Epidermal melanocyte (primary cell): ENCODE measurements around the gene ZMIZ1.

ENCODE experiments used
- DNase-seq: peaks from one replicate; pipeline ENCODE4 v3.0.0; 2011; ENCODE audit warnings: low spot score; ENCODE audit not compliant: insufficient read length

Gene ZMIZ1

DNA sequence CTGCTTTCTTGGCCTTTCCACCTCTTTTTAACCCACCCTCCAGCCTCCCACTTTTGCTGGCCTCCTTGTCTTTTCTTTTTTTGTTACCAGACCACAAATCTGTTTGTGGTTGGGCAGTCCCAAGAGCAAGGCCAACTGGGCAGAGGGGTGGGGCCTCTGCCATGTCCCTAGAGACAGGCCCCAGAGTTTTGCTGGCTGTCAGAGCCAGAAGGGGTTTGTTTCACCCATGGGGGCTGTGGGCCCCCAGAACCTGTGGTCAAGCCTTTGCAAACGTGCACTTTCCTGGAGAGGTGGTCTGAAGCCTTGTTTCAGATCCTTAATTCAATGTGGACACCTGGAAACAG is 10.3 kb downstream of the ZMIZ1 start:
- no peak for DNase-seq

DNA sequence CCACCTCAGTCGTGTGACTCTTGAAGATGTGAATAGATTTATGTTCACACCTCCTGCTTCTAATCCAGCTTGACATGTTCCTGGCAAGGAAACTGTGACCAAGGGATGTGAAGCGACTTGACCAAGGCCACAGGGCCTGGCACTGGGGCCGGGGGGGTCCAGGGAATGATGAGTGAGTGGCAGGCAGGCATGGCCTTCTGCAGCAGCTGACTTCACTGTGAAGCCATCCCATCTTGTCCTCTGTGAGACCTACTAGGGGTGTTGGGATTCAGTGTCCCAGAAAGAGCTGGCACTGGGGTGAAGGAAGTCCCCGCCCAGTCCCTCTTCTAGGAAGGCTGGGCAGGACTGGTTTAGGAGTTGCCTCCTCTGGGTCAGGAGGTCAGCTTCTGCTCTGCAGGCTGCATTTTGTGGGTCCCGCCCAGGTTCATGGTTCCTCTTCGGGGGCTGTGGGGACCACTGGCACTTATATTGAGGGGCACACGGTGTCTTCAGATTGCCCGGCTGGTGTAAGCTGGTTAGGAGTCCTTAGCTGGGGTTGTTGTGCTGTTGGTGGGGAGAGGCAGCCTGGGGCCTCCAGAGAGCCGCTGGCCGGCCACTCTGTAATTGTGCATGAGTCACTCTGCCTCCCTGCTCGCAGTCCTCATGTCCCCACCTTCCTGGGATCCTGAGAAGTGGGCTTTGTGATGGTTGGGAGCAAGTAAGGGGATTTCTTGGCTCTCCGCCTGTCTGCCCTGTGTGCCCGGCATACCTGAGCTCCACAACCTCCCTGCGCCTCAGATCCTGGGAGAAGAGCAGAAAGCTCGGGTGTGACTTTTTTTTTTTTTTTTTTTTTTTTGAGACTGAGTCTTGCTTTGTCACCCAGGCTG is 11.0 kb downstream of the ZMIZ1 start:
- DNase-seq = no peak

DNA sequence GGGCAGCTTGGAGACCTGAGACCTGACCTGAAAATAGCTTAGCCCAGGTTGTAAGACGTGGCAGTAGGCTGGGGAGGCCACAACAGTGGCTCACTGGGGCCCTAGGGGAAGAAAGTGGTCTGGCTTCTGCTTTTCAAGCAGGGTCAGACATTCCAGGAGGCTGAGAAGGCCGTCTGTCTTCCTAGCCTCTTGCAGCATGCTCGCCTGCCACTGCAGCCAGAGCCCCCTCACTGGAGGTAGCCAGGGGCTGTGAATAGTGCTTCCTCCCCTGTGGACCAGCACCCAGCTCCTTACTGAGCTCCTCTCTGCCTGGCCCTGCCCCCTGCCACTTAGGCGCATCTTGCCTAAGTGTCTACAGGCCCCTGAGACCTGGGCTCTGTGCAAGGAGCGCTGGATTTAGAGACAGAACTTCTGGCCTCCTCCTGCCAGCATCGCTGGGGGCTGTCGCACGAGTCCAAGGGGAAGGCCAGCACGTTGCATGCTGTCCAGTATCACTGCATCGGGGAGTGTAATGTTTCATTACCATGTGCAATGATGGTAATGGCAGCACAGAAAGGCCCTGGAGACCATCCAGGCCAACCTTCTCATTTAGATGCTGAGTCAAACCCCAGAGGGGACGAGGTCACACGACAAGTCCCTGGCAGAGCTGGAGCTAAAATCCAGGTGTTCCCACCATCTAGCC is 12.7 kb downstream of the ZMIZ1 start:
- DNase-seq = no peak

DNA sequence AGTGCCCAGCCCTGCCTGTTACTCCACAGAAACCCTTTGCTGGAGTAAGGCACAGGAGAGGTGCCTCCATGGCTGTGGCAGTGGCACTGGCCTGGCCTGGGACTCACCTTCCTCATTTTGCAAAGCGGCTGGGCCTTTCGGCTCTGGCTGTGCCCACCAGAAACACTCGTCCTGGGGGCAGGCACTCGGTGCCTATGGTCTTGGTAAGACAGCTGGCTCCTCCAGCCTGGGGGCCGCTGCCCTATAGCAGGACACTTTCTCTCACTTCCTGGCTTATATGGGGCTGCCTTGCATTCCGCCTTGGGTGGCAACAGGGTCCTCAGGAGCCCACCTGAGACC is 13.2 kb downstream of the ZMIZ1 start:
- DNase-seq = no peak

DNA sequence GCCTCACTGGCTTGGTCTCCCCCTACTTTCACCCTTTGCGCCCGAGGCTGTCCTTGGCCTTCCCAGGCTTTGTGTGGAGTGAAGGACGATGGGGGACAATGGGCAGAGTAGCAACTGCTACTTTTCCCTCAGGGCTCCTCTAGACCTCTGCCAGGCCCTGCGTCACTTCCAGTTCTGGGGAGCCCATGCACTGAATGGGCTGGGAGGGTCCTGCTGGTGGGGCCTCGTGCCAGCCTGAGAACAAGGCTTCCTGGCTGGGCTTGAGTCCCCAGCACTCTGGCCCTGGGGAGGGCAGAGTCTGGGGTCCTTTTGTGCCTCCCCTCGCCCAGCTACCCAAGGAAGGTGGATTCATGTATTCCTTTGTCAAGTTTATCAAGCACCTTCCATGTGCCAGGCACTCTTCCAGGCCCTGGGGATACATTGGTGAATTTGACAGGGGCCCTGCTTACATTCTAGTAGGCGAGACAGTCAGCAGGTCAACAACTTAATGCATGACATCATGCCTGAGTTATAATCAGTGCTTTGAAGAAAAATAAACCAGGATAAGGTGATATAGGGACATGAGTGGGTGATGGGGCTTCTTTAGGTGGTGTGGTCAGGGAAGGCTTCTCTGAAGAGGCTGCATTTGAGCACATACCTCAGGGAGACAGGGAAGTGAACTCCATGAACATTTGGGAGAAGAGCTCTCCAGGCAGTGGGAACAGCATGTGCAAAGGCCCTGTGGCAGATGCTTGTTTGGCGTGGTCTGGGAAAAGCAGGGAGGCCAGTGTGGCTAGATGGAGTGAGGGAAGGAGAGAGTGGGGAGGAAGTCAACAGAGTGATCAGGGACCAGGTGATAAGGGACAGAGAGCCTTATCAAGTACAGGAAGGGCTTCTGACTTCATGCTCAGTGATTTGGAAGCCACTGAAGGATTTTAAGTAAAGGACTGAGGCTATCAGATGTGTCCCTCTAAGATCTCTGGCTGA is 14.1 kb downstream of the ZMIZ1 start:
- DNase-seq = no peak

DNA sequence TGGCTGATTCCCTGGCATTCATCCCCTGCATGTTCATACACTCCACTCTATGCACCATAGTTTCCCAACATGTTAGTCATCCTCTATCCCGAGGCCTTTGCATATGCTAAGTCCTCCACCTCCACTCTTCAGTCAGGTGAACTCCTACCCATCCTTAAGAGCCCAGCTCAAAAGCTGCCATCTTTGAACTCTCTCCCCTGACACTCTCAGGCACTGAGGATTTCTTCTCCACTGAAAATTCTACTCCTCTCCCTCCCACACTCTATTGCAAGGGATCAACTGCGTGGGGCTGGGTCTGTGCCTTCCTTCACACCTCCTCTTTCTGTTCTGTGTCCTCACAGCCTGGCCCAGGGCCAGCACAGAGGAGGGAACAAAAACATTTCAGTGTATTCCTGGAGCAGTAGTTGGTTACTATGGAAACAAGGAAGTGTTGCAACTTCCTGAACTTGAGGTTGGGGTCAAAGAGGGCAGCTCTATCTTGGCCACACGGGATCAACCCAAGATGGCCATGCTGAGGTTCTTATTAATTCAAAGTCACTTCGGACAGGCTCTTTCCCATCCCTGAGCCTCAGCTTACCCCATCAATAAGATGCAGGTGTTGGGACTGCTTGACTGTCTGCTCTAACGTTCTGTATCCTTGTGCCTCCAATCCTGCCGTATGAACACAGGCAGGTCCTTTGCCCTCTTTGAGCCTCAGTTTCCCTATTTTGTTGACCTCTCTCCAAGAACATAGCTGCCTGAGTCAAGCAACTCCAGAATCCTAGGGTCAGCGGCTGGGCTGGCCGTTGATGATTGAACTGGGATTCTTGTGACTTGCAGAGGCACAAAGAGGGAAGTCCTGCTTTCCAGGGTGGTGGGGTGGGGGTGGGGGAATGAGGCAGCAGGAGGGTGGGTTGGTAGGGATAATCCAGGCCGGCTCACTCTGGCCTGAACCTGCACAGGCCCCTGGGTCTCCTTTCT is 15.5 kb downstream of the ZMIZ1 start:
- DNase-seq = peak; percentile 80

DNA sequence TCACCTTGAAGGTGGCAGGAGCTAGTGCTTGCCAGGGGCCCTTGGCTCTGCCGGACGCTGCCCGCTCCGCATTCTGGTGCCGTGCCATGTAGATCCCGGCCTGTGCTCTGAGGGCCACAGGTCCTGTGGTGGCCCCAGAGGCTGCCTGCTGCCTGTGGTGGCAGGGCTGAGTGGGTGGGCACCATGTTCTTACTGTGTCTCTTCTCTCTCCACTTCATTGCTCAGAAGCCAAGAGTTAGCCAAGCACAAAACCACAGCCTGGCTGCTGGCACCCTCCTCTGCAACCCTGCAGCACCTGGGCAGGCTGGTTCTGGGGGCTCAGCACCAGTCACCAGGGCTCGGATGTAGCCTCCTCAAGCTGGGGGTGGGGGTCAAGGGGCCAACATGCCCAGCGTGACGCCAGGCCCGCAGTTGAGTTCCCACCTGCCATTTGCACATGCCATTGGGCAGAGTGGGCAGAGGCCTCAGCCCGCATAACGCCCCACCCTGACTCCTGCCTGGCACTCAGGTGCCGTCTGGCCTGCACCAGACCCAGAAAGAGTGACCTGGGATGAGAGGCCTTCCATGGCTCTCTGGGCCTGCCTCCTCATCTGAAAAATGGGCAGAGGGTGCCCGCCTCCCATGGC is 16.3 kb downstream of the ZMIZ1 start:
- DNase-seq = no peak

DNA sequence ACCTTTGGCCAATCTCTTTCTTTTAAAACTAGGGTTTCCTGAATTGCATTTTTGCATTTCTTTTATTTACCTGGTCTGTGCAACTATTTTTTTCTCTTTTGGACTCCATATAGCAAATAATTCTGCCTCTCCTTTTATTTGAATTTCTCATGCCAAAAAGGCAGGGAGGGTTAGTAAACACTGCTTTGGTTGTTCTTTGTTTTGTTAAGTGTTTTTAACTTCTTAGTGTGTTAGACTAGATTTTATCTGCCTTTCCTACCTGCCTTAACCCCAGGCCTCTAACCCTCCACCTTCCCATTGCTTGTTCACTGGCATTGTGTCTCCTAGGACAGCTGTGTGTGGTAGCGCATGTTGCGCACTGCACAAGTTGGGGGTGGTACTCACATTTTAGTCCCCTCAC is 18.1 kb downstream of the ZMIZ1 start:
- DNase-seq = no peak

DNA sequence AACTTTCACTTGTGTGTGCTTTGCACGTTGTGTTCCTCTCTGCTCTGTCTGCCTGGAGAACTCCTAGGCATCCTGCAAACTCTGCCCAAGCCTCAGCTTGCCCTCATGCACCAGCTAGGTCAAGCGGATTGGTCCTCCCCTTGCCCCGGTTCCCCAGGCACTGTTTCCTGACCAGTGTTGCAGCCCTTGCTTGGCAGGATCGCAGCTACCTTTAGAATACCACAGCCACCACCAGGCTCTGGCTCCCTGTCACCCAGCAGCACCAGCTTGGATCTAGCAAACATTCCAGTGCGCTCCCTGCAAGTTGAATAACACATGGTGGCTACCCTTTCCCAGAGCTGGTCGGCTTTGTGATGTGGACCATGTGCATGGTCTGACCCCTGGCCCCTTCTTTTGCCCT is 19.0 kb downstream of the ZMIZ1 start:
- no peak for DNase-seq

DNA sequence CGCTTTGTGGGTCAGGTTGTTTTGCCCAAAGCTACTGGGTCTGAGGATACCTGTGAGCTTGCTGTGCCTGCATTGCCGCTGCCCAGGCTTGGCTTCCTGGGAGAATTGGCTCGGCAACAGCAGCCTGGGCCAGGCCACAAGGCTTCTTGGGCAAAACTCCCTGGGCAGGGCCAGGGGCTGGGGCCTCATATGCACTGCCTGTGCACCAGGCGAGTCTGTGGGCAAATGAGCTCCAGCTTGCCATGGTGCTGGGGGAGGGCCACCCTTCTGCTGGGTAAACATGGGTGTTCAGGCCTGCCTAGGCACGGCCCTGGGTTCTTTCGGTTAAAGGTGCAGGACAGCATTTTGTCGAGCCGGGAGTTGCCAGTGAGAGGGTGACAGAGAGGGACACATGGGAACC is 19.4 kb downstream of the ZMIZ1 start:
- no peak for DNase-seq

DNA sequence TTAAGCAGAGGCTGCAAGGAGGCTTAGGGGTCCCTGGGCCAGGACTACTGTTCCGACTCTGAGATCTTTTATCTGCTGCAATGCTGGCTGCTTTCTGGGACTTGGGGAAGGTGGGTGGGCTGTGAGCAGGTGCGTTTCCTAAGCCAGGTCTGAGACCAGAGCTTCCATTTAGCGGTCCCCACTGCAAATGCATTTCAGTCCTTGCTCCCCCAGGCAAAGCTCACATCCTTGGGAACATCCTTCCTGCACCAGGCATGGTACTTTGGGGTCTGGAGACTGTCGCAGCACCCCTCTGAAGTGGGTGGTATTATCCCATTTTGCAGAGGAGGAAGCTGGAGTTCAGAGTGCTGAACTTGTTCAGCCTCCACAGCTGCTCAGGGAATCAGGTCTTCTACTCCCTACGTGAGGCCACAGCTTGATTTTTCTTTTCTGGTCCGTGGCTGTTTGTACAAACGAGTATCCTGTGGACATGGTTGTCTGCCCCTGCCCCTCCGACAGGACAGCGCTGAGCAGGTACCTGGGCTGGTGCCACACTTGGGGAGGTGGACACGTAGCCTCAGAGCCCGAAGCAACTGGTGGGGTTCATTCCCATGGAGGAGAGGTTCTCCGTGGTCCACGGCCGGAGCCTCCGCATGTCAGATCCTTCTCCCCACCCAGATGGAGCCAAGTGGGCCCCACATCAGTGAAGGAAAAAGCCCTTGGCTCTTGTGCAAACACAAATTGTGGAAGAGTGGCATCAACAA is 20.0 kb downstream of the ZMIZ1 start:
- DNase-seq = no peak

DNA sequence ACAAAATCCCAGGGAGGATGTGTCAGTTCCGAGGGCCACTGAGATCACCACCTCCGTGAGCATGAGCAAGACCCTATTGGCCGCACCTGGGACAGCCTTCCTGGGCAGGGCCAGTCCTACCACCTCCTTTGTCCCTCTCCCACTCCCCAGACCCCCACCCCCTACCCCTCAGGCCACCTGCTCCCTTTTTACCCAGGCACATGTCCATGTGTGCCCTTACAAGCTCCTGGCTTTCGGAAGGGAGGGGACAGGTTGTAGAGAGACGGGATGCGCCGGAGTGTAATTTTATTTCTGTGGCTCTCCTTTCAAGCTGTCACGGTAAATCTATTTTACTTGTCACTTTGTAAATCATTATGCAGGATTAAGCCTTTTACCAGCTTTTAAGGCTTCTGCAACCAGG is 20.9 kb downstream of the ZMIZ1 start:
- DNase-seq = no peak

DNA sequence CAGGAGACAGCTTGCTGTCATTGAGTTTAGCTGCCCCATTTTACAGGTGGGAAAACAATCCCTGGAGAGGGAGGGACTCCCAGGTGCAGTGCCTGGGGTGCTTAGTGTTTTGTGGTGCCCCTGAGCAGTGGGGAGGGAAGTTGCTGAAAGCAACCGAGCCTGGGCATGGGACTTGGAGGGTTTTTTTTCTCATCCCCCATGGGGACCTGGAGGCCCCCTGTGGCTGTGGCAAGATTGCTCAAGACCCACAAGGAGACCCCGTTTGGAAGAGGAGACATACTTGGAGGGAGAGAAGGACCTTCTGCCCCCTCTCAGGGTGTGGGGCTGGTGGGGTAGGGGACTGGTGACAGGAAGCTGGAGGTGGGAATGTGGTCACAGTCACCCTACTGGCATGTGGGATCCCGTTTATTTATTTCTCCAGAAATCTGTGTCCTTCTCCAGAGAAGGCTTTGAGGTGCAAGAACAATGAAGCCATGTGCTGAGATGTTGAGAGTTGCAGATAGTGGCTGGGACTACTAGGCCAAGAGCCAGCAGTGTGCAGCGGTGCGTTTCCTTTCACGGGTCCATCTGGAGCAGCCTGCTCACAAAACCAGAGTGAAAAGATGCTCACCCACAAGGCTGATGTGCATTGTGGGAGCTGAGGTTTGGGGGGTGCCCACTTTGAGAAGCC is 21.5 kb downstream of the ZMIZ1 start:
- no peak for DNase-seq

DNA sequence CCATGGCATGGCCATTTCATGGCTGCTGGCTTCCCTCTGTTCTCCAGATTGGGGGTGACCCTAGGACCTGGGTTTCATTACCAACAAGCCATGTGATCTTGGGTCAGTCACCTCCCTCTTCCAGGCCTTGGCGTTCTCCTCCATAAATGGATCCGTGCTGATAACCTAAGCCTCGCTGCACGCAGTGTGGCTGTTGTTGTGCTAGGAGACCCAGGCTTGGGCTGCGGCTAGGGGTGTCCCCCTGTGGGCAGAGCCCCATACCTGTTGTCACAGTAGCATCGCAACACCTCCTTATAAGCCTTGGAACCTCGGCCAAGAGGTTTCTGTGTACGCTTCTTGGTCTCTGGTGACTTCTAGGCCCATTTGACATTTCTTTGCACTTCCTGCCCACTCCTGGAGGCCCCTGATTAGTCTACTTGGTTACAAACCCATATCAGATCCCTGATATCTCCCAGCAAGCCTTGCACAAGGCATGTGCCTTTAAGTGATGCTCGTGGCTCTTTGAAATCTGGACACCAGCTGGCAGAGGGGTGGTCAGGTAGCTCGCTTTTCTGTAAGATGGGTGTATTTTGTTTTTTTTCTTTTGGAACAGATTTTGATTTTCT is 23.6 kb downstream of the ZMIZ1 start:
- no peak for DNase-seq

DNA sequence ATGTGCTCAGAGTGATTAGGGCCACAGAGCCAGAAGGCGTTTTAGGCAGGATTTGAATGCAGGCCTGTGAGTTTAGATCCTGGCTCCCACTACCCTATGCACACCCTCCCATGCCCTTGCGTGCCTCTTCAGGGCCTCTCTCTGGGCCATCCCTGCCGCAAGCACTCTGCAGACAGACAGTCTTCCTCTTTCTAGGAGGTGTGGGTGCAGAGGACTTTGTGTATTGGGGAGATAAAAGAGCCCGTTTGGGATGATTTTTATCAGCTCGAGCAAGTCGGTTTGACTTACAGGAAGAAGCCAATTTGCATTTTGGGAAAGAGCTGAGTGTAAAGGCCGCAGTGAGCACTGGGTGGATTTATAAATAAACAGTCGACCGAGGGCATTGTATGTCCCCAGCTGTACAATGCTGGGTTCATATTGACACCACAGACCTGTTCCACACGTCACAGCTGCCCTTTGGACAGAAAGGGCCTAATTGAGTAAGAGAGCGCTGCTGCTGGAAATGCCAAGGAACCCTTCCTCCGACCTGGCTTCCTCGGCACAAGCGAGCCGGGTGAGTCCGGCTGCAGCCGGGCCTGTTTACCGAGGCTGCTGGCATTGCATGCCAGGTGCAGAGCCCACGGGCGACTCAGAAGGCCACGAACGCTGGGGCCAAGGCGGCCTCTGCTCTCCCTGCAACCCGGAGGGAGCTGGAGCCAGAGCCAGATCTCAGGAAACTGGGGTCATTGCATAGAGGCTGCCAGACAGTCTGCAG is 25.1 kb downstream of the ZMIZ1 start:
- no peak for DNase-seq

DNA sequence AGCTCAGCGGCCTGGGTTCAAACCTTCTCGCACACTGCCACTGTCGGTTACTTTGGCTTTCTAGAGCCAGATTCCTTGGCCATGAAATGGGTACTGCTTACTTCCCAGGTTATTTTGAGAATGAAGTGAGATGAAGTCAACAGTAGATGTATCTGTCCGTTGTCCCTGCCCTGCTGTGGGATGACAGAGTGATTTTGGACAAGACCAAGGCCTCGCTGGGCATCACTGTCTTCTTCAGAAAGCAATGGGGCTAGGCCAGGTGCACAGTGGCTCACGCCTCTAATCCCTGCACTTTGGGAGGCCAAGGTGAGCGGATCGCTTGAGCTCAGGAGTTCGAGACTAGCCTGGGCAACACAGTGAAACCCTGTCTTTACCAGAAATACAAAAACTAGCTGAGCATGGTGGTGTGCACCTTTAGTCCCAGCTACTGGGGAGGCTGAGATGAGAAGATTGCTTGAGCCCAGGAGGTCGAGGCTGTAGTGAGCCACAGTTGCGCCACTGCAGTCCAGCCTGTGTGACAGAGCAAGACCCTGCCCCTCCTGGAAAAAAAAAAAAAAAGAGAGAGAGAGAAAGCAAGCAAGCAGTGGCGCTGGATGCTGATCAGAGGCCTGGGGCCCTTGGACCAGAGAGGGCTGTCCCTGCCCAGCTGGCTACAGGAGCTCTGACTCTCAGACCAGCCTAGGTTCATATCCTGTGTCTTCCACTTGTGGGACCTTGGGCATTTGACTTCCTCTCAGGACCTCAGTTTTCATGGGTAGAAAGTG is 25.8 kb downstream of the ZMIZ1 start:
- no peak for DNase-seq

DNA sequence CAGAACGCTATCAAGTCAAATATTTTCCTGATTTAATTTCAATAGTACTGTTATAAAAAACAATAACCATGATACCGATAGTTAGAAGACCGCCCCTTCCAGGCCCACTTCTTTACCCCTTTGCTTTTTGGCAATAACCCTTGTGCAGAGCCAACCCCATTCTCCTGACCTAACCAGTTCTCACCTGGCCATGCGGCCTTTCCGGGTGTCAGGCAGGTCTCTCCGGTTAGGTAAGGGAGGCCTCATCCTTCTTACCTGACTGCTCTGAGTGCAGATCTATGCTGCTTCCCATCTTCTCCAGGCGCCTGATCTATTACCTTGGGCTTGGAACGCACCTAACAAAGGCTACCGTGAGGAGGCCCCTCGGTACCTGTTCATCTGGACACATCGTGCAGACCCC is 26.6 kb downstream of the ZMIZ1 start:
- DNase-seq = no peak
